ENCODE measurements around the gene CIDEC. TPM values are rescaled to one million over a fixed set of nuclear protein-coding genes. Genes with fewer than 3 reads are reported as not detected.

Gene CIDEC, protein sequence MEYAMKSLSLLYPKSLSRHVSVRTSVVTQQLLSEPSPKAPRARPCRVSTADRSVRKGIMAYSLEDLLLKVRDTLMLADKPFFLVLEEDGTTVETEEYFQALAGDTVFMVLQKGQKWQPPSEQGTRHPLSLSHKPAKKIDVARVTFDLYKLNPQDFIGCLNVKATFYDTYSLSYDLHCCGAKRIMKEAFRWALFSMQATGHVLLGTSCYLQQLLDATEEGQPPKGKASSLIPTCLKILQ
- total RNA-seq (10 to 100 TPM in 1 of 6 donors, 1 to 10 TPM in 1, under 1 TPM in 3, not detected in 1; 0.16 to 11.5 (median 0.87) TPM), polyA plus RNA-seq (10 to 100 TPM in 1 of 2 donors, 1 to 10 TPM in 1; 1.1 to 10.9 TPM)

GRCh38 chr3:9879830-9880549 lies at the start of gene CIDEC:
Gene CIDEC, minus strand, starts transcription at chr3:9880253. Its CDS starts 1,767 bp downstream, at chr3:9878486.
- ATAC-seq (no peak), FAIRE-seq (no peak), DNase-seq (no peak)
- Histone ChIP-seq H3K9me3 (no peaks in the 10 kb centered on the region), H3K4me3 (no peak within 1 kb of the TSS), H3K27ac (no peak within 1 kb of the TSS), H3K4me1 (no peaks in the 10 kb centered on the region), H3K36me3 (no peaks in the 10 kb centered on the region), H3K27me3 (no peaks in the 10 kb centered on the region)
- intact Hi-C loops (cut with DNase I) = no loop called here
- WGBS, 2 donors = 85 to 86% methylated on average over 7 of the region's 7 CpGs
- no peak for TF ChIP-seq CTCF (IDR thresholded peaks at IDR 0.05)

GRCh38 chr3:9928158-9928557 lies 48.1 kb upstream of the CIDEC start:
- FAIRE-seq = no peak
- ATAC-seq = no peak
- Histone ChIP-seq H3K27me3 (no peaks in the 10 kb centered on the region), H3K4me3 (no peak overlapping the region), H3K4me1 (peaks cover 0 to 3% (median 0%) of the 10 kb centered on the region in 3 donors), H3K27ac (no peak overlapping the region), H3K36me3 (no peaks in the 10 kb centered on the region), H3K9me3 (no peaks in the 10 kb centered on the region)
- DNase-seq = peak in 2 of 6 donors; percentile 49 to 77
- intact Hi-C loops (cut with DNase I) = no loop called here
- TF ChIP-seq CTCF (IDR thresholded peaks at IDR 0.05) = no peak
- 93 to 96% methylated on average over 23 of the region's 23 CpGs for WGBS, 2 donors

DNA sequence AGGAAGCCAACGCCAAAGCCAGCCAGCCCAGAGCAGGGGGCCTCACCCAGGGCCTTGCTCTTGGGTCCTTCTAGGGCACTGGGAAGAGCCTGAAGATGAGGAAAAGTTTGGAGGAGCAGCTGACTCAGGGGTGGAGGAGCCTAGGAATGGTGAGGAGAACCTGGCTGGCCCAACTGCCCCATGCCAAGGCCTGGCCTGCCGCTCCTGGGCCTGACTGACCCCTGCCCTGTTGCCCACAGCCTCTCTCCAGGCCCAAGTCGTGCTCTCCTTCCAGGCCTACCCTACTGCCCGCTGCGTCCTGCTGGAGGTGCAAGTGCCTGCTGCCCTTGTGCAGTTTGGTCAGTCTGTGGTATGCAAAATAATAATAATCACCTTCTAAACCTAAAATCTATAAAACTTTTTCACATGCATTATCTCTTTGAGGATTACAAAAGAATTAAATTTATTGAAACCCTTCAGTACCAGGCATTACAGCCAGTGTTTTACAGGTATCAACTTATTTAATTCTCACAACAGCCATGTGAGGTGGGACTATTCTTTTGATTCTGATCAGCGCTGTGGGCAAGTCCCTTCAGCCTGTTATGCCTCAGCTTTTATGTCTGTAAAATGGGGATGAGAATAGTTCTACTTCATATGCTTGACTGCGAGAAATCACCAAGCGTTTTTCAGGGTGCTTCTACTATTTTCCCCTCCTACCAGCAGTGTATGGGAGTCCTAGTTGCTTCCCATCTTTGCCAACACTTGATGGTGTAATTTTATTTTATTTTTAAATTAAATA lies 38.4 kb upstream of the CIDEC start:
- Histone ChIP-seq H3K36me3 (no peaks in the 10 kb centered on the region), H3K27ac (no peak overlapping the region), H3K27me3 (no peaks in the 10 kb centered on the region), H3K4me1 (peaks cover 17 to 24% (median 23%) of the 10 kb centered on the region in 3 donors), H3K4me3 (no peak overlapping the region), H3K9me3 (no peaks in the 10 kb centered on the region)
- no peak for TF ChIP-seq CTCF (IDR thresholded peaks at IDR 0.05)
- intact Hi-C loops (cut with DNase I) = no loop called here
- no peak for DNase-seq
- 87 to 92% methylated on average over 8 of the region's 8 CpGs for WGBS, 2 donors
- ATAC-seq = no peak
- no peak for FAIRE-seq

DNA sequence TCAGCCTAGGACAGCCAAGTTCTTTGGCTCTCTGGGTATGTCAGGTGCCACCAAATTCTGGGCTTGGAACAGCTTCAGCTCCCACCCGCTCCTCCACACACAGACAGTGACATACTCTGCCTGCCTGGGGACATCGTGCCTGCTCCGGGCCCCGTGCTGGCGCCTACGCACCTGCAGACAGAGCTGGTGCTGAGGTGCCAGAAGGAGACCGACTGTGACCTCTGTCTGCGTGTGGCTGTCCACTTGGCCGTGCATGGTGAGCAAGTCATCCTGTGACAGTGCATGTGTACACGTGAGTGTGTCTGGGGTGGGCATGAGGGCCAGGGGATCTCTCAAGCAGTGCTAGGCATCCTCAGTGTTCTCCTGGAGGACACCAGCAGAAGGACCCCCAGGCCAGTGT lies 37.8 kb upstream of the CIDEC start:
- ATAC-seq (no peak), FAIRE-seq (no peak), DNase-seq (no peak)
- no peaks in the 10 kb centered on the region for H3K9me3 ChIP-seq
- H3K4me3 ChIP-seq = peak overlapping the region in 2 of 4 donors; percentile 56 to 71
- H3K27ac ChIP-seq = peak overlapping the region in 1 of 4 donors; percentile 86
- no peaks in the 10 kb centered on the region for H3K36me3 ChIP-seq
- H3K27me3 ChIP-seq = no peaks in the 10 kb centered on the region
- peaks cover 17 to 24% (median 23%) of the 10 kb centered on the region in 3 donors for H3K4me1 ChIP-seq
- intact Hi-C loops (cut with DNase I) = no loop called here
- no peak for TF ChIP-seq CTCF (IDR thresholded peaks at IDR 0.05)
- 41 to 51% methylated on average over 10 of the region's 10 CpGs for WGBS, 2 donors

Data from pancreas (tissue), 10 donors.